IMR-90 (cell line): Measurements from ENCODE around the gene KAZN.

Source experiments
- CEBPB ChIP-seq: IDR thresholded peaks from 2 replicates; pipeline ENCODE4 v1.6.1; 2012; ENCODE audit warnings: low read depth, low read length, improper control_type of control experiment
- CTCF ChIP-seq: conservative IDR thresholded peaks from 2 replicates; pipeline ENCODE4 v1.5.1; 2012; ENCODE audit warnings: mild to moderate bottlenecking, low read depth, low read length, improper control_type of control experiment
- ELK1 ChIP-seq: fragments of 150-350 bp; IDR thresholded peaks from 2 replicates; pipeline ENCODE4 v1.6.1; 2016; ENCODE audit warnings: low read depth, mild to moderate bottlenecking, low read length, moderate library complexity, borderline replicate concordance
- MAZ ChIP-seq: IDR thresholded peaks from 2 replicates; pipeline ENCODE4 v1.6.1; 2012; ENCODE audit warnings: low read depth, mild to moderate bottlenecking, low read length, improper control_type of control experiment, moderate library complexity, borderline replicate concordance
- RAD21 ChIP-seq: IDR thresholded peaks from 2 replicates; pipeline ENCODE4 v1.6.1; 2012; ENCODE audit warnings: low read length, improper control_type of control experiment
- RCOR1 ChIP-seq: IDR thresholded peaks from 2 replicates; pipeline ENCODE4 v1.6.1; 2012; ENCODE audit warnings: mild to moderate bottlenecking, low read length, improper control_type of control experiment; ENCODE audit not compliant: insufficient replicate concordance
- RFX5 ChIP-seq: IDR thresholded peaks from 2 replicates; pipeline ENCODE4 v1.8.0; 2012; ENCODE audit warnings: low read depth, mild to moderate bottlenecking, low read length, moderate library complexity
- USF2 ChIP-seq: fragments of 150-350 bp; IDR thresholded peaks from 2 replicates; pipeline ENCODE4 v1.6.1; 2017; ENCODE audit warnings: mild to moderate bottlenecking, antibody characterized with exemption, low read length, low read depth

- TF ChIP-seq CTCF, result no peak
- no peak for TF ChIP-seq RFX5
- TF ChIP-seq MAZ, result no peak
- TF ChIP-seq RCOR1, result no peak
- no peak for TF ChIP-seq RAD21
- TF ChIP-seq CEBPB, result no peak
- TF ChIP-seq ELK1, result no peak
- TF ChIP-seq USF2, result no peak
Measured at GRCh38 chr1:14759843-14760242, 161.4 kb downstream of the KAZN start.
